GM12891 (cell line): ENCODE results near the gene FGF13.

Experiments
- POLR2A ChIP-seq: IDR thresholded peaks from 2 replicates; pipeline ENCODE4 v1.6.1; 2011; ENCODE audit warnings: low read depth, low read length, control low read depth
- POLR2AphosphoS5 ChIP-seq: IDR thresholded peaks from 2 replicates; pipeline ENCODE4 v1.6.1; 2011; ENCODE audit warnings: low read depth, low read length, control low read depth
- SPI1 ChIP-seq: IDR thresholded peaks from 2 replicates; pipeline ENCODE4 v1.6.1; 2011; ENCODE audit warnings: low read depth, low read length, control low read depth

GRCh38 chrX:138691186-138691585 is 20.3 kb downstream of the FGF13 start:
- TF ChIP-seq SPI1 (no peak), POLR2AphosphoS5 (no peak), POLR2A (no peak)
